Tibial artery (tissue), 4 donors: ENCODE measurements around the gene HOGA1.

Source experiments
- DNase-seq, 2 donors: peaks; one replicate each; pipeline ENCODE4 v3.0.0-alpha.2; 2019
- H3K27ac ChIP-seq, 2 donors: fragments of 200-600 bp; sonication (generic) in 1 of 2; 1 replicate in 1 of 2; 2 replicates in 1 of 2; pipeline ENCODE4 v1.5.1; 2018 to 2019; ENCODE audit warnings: mild to moderate bottlenecking in 1 of 2
- H3K27me3 ChIP-seq, 2 donors: fragments of 200-600 bp; sonication (generic) in 1 of 2; one replicate each; pipeline versions ENCODE4 v1.5.1 to v1.6.0; 2016 to 2019
- H3K36me3 ChIP-seq, 3 donors: fragments of 200-600 bp; sonication (generic) in 2 of 3; one replicate each; pipeline ENCODE4 v1.5.1; 2016 to 2019; ENCODE audit warnings: mild to moderate bottlenecking in 2 of 3
- H3K4me1 ChIP-seq, 4 donors: fragments of 200-600 bp; sonication (generic) in 2 of 4; 1 replicate in 3 of 4; 2 replicates in 1 of 4; pipeline ENCODE4 v1.5.1; 2016 to 2019
- H3K4me3 ChIP-seq, 2 donors: fragments of 200-600 bp; sonication (generic) in 1 of 2; 1 replicate in 1 of 2; 2 replicates in 1 of 2; pipeline ENCODE4 v1.5.1; 2018 to 2019; ENCODE audit warnings: mild to moderate bottlenecking in 2 of 2
- H3K9me3 ChIP-seq, 3 donors: fragments of 200-600 bp; sonication (generic) in 1 of 3; one replicate each; pipeline ENCODE4 v1.5.1; 2016 to 2019
- intact Hi-C: fragments of 100-400 bp; cut with DNase I; formaldehyde crosslinking; loops from one replicate; pipeline ENCODE4 v1.15.0; 2023; ENCODE audit warnings: low total_unique reads
- TF ChIP-seq, protein P1 (sequence below), 2 experiments: fragments of 200-600 bp in 1 of 2; fragments of 450-650 bp in 1 of 2; IDR thresholded peaks; one replicate each; pipeline ENCODE4 v1.5.1; 2017 to 2019; ENCODE audit warnings: antibody characterized with exemption in 2 of 2, mild to moderate bottlenecking in 1 of 2, moderate library complexity in 1 of 2

The HOGA1 gene

DNA sequence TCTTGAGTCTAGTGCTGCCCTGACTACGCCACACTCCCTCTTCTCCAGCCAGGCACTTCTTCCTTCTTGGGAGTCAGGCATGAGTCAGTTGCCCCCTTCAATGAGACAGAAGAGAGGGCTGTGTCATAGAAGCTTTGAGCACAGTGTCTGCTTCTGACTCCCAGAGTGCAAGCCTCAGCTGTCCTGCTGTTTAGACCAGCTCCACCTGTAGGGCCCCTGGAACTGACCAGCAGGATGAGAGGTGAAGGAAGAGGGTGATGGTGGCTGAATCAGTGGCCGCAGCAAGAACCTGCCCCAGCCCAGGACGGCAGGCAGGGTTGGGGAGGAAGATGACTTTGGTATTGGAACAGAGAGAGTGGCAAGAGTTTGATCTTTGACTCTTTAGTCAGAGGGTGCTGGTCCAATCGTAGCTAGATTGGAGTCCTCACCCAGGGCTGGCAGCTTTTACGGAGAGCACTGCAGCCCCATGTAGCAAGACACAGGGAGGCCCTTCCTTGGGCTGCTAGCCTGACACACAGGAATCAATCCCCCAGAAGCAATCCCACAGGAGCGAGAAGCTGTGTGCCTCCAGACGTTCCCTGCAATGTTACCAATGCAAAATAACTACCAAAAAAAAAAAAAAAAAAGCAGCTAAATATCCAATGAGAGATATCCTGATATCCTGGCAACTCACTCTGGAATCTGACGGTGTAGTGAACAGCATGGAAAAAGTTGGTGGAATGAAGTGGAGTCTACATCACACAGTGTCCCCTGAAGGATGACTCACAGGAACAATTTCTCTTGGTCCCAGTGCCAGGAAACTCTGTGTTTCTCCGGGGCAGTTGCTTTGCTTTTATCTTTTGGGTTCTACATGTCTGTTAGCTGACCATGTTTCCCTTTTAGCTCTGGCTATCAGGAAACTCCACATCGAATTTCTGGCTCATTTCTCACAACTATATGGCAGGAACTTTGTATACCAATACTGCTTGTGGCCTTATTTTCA, 12.2 kb downstream of the HOGA1 start:
- DNase-seq, result peak; percentile 82 to 89
- H3K4me1 ChIP-seq, result peaks cover 0 to 56% (median 34%) of the 10 kb centered on the region in 4 donors
- no peaks in the 10 kb centered on the region for H3K9me3 ChIP-seq
- H3K36me3 ChIP-seq, result no peaks in the 10 kb centered on the region
- TF ChIP-seq, protein P1, sequence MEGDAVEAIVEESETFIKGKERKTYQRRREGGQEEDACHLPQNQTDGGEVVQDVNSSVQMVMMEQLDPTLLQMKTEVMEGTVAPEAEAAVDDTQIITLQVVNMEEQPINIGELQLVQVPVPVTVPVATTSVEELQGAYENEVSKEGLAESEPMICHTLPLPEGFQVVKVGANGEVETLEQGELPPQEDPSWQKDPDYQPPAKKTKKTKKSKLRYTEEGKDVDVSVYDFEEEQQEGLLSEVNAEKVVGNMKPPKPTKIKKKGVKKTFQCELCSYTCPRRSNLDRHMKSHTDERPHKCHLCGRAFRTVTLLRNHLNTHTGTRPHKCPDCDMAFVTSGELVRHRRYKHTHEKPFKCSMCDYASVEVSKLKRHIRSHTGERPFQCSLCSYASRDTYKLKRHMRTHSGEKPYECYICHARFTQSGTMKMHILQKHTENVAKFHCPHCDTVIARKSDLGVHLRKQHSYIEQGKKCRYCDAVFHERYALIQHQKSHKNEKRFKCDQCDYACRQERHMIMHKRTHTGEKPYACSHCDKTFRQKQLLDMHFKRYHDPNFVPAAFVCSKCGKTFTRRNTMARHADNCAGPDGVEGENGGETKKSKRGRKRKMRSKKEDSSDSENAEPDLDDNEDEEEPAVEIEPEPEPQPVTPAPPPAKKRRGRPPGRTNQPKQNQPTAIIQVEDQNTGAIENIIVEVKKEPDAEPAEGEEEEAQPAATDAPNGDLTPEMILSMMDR (IDR thresholded peaks at IDR 0.05), result no peak
- no peaks in the 10 kb centered on the region for H3K27me3 ChIP-seq
- peak overlapping the region; percentile 83 to 93 for H3K27ac ChIP-seq
- intact Hi-C loops, result no loop called here
- H3K4me3 ChIP-seq, result peak overlapping the region in 1 of 2 donors; percentile 6

DNA sequence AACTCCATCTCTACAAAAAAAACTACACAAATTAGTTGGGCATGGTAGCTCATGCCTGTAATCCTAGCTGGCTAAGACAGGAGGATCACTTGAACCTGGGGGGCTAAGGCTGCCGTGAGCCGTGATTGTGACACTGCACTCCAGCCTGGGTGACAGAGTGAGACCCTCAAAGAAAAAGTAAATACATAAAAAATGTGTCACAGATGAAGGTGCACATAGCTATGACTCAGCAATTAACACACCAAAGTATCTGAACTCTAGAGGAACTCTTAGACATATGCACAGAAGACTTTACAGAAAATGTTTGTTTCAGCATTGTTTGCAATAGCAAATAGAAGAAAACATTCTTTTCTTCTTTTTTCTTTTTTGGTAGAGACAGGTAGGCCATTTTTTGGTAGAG, 13.6 kb downstream of the HOGA1 start:
- H3K4me1 ChIP-seq, result peaks cover 0 to 53% (median 34%) of the 10 kb centered on the region in 4 donors

DNA sequence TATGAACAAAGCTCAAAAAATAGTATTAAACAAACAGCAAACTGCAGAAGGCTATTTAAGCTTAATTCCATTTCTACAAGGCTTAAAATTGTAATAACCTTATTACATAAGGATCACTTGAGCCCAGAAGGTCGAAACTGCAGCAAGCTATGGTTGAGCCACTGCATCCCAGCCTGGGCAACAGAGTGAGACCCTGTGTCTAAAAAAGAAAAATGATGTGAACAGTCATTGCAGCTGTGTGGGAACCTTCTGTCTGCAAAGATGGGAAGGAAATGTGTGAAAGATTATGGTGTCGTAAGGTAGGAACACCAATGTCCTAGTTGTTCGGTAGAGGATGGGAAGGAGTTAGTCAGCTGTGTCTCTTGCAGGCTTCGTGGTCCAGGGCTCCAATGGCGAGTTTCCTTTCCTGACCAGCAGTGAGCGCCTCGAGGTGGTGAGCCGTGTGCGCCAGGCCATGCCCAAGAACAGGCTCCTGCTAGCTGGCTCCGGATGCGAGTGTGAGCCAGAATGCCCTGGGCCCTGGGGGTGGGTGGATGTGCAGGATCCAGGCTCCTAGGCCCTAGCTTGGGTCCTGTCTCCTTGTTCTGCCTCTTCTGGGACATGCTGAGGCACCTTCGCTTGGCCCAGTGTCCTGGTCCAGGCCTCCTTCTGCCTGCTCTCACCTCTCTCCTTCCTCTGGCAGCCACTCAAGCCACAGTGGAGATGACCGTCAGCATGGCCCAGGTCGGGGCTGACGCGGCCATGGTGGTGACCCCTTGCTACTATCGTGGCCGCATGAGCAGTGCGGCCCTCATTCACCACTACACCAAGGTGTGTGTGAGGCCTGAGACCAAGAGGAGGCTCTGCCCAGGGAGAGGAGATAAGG, 14.4 kb downstream of the HOGA1 start:
- Histone ChIP-seq H3K27me3 (no peaks in the 10 kb centered on the region), H3K36me3 (no peaks in the 10 kb centered on the region), H3K27ac (peak overlapping the region; percentile 8 to 93), H3K4me3 (no peak overlapping the region), H3K4me1 (peaks cover 0 to 45% (median 27%) of the 10 kb centered on the region in 4 donors), H3K9me3 (no peaks in the 10 kb centered on the region)
- TF ChIP-seq, protein P1 (IDR thresholded peaks at IDR 0.05), result no peak
- intact Hi-C loops, result no loop called here
- DNase-seq, result no peak

More for the DNA sequence above, 13.6 kb downstream of the HOGA1 start:
- H3K9me3 ChIP-seq, result no peaks in the 10 kb centered on the region
- H3K36me3 ChIP-seq, result no peaks in the 10 kb centered on the region
- intact Hi-C loops, result no loop called here
- H3K27me3 ChIP-seq, result no peaks in the 10 kb centered on the region
- TF ChIP-seq, protein P1 (IDR thresholded peaks at IDR 0.05), result no peak
- H3K27ac ChIP-seq, result peak overlapping the region; percentile 83 to 93
- DNase-seq, result no peak
- H3K4me3 ChIP-seq, result no peak overlapping the region

GRCh38 chr10:97599272-97599619, 15.1 kb downstream of the HOGA1 start:
- TF ChIP-seq, protein P1 (IDR thresholded peaks at IDR 0.05), result no peak
- H3K4me3 ChIP-seq, result no peak overlapping the region
- intact Hi-C loops, result no loop called here
- peaks cover 0 to 39% (median 24%) of the 10 kb centered on the region in 4 donors for H3K4me1 ChIP-seq
- no peaks in the 10 kb centered on the region for H3K27me3 ChIP-seq
- no peak overlapping the region for H3K27ac ChIP-seq
- no peaks in the 10 kb centered on the region for H3K36me3 ChIP-seq
- no peak for DNase-seq
- no peaks in the 10 kb centered on the region for H3K9me3 ChIP-seq

GRCh38 chr10:97600616-97601015, 16.4 kb downstream of the HOGA1 start:
- intact Hi-C loops, result no loop called here
- no peak overlapping the region for H3K27ac ChIP-seq

More at GRCh38 chr10:97600616-97601015, 16.4 kb downstream of the HOGA1 start:
- Histone ChIP-seq H3K36me3 (no peaks in the 10 kb centered on the region), H3K9me3 (no peaks in the 10 kb centered on the region), H3K4me1 (peaks cover 0 to 25% (median 14%) of the 10 kb centered on the region in 4 donors), H3K4me3 (no peak overlapping the region), H3K27me3 (no peaks in the 10 kb centered on the region)
- DNase-seq, result no peak
- TF ChIP-seq, protein P1 (IDR thresholded peaks at IDR 0.05), result no peak
